CD4-positive, alpha-beta T cell treated with Interleukin-15 for 4 hours (primary cell): ENCODE measurements around the gene KIF18A.

Experiments
- DNase-seq: peaks from one replicate; pipeline ENCODE4 v3.0.0-alpha.2; 2020; ENCODE audit warnings: low spot score

Gene KIF18A

GRCh38 chr11:28043930-28044709 is 63.8 kb downstream of the KIF18A start:
- DNase-seq, result no peak

DNA sequence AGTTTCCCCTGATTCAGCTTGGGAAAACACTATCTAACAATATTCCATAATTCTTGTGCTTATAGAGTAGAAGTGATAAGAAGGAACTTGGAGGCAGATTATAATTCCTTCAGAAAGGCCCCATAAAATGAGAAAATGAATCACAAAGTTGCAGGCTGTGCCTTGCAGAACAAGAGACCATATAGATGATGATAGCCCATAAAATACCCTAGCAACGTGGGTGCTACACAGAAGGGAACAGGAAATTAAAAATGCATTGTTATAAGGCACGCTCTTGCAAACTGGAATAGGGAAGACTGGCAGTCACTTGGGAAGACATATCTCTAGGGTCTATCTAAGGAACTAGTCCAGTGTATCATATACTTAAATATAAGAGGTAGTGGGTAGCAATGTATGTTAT is 67.6 kb downstream of the KIF18A start:
- DNase-seq, result no peak

DNA sequence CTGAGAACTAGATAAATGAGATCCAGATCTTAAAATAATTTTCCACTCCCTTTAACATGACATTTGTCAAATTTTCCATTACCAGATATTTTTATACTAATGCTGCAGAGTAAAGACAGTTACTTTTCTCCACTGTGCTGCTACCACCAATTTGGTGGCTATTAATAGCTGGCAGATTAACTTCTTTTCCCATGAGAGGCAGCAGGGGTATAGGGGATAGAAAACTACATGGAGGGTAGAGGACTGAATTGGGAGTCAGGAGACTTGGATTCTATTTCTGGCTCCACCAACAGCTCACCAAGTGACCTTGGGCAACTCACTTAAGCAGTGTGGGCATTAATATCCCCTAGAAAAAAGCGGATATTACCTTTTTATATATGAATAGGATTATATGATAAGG is 69.2 kb downstream of the KIF18A start:
- DNase-seq, result no peak

- DNase-seq, result no peak
Observed at GRCh38 chr11:28026634-28027290, 81.2 kb downstream of the KIF18A start.

- no peak for DNase-seq
Observed at GRCh38 chr11:28017816-28018215, 90.1 kb downstream of the KIF18A start.

GRCh38 chr11:28011813-28012212 is 96.1 kb downstream of the KIF18A start:
- DNase-seq, result no peak

DNA sequence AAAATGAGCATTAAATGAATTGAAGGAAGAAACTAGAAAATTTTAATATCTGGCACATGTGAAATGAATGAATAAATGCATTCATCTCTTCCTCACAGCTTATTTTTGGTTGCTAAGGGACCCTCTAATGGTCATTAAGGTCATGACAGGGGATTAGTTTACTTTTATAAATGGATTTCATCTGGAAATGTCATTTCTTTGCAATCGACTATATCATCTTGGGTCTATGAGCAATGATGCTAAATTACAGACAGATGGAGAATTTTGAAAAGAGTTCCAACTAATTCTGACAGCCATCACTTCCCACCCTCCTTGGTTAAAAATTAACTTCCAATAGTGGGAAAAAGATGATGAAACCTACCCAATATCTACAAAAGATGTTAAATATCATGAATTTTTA is 98.0 kb downstream of the KIF18A start:
- no peak for DNase-seq

- no peak for DNase-seq
Observed at GRCh38 chr11:28009388-28009787, 98.6 kb downstream of the KIF18A start.

- DNase-seq, result no peak
Observed at GRCh38 chr11:28003615-28004014, 104.3 kb downstream of the KIF18A start.

DNA sequence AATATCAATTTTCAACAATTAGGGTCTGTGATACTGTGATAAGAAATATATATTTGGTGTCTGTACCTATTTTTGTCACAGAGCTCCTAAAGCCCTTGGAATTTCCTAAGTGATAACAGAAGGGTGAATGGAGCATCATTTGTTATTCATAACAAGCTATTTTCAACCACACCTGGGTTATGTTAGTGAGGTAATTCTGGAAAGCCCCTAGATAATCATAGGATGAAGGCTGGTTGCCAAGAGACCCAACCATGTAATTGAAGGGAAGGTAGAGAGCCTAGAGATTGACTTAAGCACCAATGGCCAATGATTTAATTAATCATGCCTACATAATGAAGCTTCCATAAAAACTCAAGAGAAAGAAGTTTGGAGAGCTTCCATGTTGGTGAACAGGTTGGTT is 109.4 kb downstream of the KIF18A start:
- no peak for DNase-seq

GRCh38 chr11:27997344-27997743 is 110.6 kb downstream of the KIF18A start:
- no peak for DNase-seq

- no peak for DNase-seq
Observed at GRCh38 chr11:27996066-27996465, 111.9 kb downstream of the KIF18A start.

DNA sequence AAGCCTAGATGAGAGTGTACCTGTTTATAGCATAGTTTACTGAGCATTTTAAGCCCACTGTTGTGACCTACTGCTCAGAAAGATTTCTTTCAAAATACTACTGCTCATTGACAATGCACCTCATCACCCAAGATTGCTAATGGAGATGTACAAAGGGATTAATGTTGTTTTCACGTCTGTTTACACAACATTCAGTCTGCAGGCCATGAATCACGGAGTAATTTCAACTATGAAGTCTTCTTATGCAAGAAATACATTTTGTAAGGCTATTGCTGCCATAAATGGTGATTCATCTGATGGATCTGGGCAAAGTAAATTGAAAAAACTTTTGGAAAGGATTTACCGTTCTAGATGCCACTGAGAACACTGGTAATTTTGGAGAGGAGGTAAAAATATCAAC is 112.9 kb downstream of the KIF18A start:
- DNase-seq, result no peak

- DNase-seq, result no peak
Observed at GRCh38 chr11:27991736-27992135, 116.2 kb downstream of the KIF18A start.

- DNase-seq, result no peak
Observed at GRCh38 chr11:27977527-27977926, 130.4 kb downstream of the KIF18A start.

- no peak for DNase-seq
Observed at GRCh38 chr11:27977031-27977430, 130.9 kb downstream of the KIF18A start.

DNA sequence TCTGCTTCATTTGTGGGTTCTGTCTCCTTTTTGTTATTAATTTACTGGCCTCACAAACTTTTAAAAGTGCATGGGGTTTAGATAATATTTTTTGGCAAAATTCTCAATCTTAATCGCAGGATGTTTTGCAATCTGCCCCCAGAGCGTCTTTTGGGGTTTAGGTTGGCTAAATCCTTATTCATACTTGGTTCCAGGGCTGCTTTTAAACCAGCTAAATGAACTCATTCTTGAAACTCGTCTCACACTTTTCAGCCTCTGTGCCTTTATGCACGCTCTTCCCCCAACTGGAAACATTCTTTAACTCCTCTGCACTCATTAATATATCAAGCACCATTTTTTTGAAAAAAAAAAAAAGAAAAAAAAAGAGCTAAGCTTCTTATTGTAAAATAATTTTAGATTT is 131.7 kb downstream of the KIF18A start:
- no peak for DNase-seq

DNA sequence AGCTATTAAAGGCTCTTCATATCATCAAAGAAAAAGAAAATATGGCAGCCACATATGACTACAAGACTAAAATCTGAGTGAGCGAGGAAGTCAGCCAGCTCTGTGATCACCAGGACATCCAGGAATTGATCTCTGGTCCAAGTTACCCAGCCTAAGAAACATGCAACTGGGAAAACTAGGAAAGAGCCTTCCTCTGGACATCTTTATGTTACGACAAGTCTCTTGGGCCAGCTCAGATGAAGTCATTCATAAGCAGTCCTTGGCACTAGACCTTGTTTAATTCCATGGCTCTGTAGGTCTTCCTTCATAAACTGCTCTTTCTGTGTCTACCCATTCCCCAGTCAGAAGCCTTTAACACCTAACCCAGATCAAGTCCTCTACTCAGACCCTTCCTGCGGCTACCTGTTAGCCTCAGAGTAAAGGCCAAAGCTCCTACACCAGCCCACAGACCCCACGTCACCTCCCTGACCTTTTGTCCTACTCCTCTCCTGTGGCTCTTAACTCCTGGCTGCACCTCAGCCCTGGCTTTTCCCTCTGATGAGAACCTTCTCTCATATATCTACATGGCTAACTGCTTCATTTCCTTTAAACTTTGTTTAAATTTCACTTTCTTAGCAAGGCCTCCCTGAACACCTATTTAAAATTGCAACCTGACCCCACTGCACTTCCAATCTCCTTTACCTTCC is 134.0 kb downstream of the KIF18A start:
- DNase-seq, result no peak

DNA sequence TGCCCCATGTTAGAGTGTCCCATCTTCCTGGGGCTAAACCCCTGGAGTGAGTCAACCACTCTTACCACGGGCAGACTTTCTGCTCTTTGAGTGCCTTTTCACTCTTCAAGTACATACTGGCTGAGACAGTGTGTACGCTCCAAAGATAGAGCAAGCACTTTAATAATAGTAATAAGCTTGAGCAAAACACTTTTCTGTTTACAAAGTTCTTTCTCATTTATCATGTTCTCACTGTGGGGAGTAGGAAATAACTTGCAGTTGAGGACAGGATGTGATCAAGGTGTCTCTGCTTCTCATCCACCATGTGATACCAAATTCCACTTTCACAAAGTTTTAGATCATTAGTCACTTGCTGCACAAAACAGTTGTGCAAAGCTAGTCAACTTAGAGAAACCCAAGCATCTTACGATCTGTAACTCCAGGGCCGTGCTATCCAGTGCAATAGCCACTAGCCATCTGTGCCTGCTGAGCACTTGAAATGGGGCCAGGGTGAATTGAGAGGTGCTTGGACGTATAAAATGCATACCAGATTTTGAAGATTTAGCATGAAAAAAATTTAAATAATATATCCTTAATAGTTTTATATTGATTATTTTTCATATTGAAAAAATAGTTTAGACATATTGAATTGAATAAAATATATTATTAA is 135.3 kb downstream of the KIF18A start:
- no peak for DNase-seq

- DNase-seq, result no peak
Observed at GRCh38 chr11:27971171-27971570, 136.8 kb downstream of the KIF18A start.
